M059J (cell line): ENCODE results near the gene DOK7. TPM values are rescaled to one million over a fixed set of nuclear protein-coding genes. Genes with fewer than 3 reads are reported as not detected.

ENCODE experiments used
- DNase-seq: peaks from one replicate; pipeline ENCODE4 v3.0.0-alpha.2; 2012; ENCODE audit warnings: low read depth
- total RNA-seq: library from RNA; depleted of rRNA; stranded (reverse); fragments of >200 nt; shearing (Covaris generic); gene quantifications from 2 replicates; pipeline ENCODE4 v1.2.3, GENCODE V29; 2014

DOK7 gene
- total RNA-seq, 1 experiment from 2014 or later, result 3.1 TPM

DNA sequence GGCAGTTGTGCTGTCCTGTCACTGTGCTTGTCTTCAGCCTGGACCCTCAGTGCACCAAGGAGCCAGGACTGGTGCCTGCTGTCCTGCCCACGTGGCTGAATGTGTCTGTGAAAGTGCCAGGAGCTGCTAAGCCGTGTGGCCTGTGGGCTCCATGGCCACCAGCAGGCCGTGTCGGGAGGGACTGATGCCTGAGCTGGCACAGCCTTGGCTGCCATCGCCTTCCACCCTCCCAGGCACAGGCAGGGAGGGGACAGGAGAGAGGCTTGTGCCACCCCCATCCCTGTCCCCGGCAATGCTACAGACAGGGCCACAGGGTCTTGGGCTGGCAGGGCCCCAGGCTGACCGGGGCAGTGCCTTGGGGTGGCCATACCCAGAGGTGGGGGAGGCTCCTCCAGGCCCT lies 24.8 kb downstream of the DOK7 start:
- DNase-seq, result no peak

DNA sequence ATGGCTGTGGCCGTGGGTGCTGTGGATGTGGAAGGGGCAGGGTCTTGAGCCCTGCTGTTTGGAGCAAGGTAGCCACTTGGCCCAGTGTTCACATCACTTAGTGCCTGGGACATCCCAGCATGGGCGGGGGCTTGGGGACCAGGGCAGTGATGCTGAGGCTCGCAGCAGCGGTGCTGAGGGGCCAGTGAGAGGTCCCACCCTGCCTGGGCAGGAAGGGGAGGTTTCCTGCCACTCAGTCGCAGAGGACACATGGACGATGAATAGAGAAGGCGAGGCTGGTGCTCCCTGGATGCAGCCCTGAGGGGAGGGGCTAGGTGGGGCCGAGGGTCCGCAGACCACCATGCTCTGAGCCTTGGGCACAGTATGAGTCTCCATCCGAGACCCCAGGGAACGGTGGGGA lies 25.7 kb downstream of the DOK7 start:
- no peak for DNase-seq

GRCh38 chr4:3489451-3489962 lies 26.4 kb downstream of the DOK7 start:
- no peak for DNase-seq

DNA sequence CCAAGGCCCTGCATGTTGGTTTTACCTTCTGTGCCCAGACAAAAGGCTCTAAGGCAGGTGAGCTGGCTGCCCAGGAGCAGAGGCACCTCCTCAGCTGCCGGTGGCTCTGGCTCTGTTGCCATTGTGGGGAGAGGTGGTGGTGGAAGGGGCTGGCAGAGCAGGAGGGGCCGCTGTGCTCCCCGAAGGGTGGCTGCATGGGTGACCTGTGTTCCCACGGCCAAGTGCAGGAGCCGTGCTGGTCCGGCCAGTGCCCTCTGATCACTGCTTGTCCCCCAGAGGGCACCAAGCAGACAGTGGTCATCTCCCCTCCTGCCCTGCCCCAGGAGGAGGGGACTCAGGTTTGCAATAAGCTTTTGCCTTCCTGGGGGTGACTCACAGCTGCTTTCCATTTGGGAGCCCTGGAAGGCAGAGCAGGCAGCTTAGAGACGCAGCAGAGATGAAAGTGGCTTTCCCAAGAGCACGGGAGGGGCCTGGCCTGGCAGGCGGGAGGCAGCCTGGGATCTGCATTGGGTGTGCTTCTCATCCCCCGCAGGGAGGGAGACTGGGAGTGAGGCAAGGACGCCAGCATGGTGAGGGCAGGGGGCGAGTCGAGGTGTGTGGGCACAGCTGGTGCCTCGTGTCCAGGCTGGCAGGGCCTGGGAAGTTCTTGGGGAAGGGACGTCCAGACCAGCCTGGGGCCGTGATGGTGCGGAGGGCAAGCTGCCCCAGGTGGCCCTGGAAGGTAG lies 28.7 kb downstream of the DOK7 start:
- peak; percentile 68 for DNase-seq

DNA sequence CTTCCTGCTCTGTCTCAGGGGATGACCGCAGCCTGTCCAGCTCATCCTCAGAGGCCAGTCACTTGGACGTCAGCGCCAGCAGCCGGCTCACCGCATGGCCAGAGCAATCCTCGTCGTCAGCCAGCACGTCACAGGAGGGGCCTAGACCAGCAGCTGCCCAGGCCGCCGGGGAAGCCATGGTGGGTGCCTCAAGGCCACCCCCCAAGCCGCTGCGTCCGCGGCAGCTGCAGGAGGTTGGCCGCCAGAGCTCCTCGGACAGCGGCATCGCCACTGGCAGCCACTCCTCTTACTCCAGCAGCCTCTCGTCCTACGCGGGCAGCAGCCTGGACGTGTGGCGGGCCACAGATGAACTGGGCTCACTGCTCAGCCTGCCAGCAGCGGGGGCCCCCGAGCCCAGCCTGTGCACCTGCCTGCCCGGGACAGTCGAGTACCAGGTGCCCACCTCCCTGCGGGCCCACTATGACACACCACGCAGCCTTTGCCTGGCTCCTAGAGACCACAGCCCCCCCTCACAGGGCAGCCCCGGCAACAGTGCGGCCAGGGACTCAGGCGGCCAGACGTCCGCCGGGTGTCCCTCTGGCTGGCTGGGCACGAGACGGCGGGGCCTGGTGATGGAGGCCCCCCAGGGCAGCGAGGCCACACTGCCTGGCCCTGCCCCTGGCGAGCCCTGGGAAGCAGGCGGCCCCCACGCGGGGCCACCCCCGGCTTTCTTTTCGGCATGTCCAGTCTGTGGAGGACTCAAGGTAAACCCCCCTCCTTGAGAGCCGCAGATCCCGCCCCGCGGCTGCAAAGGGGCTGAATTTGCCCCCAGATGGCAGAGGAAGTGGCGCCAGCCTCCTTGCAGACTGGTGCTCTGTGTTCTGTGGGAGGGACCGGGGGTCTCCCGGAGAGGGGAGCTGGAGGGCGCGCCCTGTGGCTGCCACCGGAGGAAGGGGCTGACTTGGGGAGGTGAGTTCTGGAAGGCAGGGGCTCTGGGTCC lies 29.9 kb downstream of the DOK7 start:
- DNase-seq, result no peak

DNA sequence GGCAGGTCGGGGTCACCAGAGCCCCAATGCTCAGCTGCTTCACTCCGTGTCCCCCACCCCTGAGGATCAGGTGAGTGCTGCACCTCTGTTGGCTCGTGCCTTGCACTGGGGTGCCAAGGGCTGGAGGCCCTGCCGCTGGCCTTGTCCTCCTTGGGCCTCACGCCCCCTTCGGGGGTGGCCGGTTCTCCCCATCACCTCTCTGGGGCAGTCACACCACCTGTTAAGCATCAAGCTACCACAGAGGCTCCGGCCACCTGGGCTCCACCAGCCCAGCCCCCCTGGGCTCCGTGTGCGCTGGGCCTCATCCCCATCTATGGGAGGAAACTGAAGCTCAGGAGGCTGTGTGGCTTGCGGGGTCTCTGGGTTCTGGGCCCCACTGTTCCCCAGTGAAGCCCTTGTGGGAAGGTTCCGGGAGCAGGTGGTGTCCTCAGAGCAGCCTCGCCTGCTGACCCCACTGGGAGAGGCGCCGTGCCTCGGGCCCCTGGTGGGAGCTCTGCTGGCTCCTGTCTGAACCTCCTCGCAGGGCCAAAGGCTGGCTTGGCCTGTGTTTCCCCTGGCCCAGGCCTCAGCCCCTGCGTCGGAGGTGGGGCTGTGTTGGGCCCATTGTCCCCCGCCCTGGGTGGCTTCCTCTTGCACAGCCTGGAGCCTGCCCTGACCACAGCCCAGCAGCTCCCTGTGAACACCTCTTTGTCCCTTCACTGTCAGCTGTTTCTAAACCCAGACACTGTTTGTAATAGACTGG lies 30.8 kb downstream of the DOK7 start:
- no peak for DNase-seq

- no peak for DNase-seq
Measured at GRCh38 chr4:3494462-3494871, 31.4 kb downstream of the DOK7 start.

DNA sequence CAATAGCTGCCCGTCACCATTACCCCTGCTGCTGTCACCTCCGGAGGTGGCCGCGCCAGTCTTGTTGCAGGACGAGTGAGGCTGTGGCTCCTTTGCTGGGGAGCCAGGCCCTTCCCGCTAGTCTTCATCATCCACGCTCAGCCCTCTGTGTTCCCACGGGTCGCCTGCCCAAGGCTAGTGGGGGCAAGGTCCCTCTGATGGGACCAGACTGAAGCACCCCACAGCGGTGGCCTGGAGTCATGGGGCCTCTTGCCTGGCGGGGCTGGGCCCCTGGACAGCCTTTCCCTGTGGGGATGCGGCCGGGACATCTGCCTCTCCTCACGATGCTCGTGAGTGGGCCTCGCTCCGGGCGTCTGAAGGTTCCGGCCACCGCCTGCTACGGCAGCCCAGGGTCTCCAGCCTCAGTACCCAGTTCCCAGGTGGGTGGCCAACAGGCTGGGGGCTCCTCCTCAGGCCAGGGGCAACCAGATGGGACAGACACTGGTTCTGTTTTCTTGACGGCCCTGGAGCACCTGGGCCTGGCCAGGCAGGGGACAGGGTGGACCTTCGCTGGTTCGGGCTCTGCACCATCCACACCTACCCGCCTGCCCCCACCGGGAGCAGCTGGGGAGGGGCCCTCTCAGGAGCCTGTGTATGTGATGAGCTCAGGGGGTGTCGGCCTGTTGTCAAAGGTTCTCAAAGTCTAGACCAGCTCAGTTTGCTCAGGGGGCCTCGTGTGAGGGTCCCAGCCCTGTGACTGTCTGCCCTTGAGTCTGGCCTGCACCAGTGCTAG lies 32.3 kb downstream of the DOK7 start:
- DNase-seq, result no peak

- no peak for DNase-seq
Measured at GRCh38 chr4:3496021-3496420, 32.9 kb downstream of the DOK7 start.

DNA sequence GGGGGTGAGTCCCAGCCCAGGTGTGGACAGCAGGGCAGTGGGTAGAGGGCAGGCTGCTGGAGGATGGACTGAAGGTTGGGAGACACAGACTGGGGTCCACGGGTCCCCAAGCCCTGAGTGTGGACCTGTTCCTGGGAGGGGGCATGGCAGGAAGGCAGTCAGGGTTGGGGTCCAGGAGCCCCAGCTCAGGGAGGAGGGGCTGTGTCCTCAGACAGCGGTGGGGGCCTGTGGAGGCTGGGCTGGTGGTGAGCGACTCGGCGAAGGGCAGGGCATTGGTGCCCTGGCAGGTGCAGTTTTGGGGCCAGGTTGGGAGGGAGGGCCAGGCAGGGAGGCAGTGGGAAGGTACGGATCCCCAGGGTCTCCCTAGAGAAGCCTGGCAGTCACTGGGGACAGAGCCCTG lies 34.0 kb downstream of the DOK7 start:
- DNase-seq, result no peak

DNA sequence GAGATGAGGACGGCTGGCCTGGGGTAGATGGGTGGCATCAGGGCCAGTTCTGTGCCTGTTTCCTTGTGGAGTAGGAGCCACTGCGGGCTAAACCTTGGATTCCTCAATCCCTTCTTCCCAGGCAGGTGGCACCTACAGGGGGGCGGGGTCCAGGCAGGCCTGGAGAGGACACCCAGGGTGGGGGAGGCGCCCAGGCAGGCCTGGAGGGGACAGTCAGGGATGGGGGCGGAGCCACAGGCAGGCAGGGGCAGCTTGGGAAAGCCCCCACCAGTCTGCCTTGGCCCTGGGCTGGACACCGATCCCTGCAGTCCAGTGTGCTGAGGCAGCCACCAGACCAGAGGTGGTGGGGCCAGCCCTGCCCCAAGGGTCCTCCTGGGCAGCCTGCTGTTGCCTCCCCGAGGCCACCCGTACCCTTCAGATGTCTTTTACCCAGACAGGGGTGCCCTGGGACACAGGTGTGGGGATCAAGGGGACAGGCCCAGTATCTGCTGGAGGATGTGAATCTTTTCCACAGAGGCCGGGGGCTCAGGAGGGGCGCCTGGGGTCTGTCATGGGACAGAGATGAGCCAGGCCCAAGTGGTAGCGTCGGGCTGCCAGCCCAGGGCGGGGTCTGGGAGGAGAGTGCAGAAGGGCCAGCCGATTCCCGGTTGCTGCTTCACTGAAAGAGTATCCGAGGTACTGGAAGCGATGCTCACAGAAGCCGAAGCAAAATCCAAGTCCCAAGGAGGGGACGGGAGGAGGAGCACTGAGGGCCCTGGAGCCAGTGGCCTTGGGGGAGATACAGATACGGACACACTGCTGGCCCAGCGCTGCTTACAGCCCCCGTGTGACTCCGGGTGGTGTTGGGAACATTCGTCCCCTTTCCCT lies 34.6 kb downstream of the DOK7 start:
- DNase-seq, result no peak

DNA sequence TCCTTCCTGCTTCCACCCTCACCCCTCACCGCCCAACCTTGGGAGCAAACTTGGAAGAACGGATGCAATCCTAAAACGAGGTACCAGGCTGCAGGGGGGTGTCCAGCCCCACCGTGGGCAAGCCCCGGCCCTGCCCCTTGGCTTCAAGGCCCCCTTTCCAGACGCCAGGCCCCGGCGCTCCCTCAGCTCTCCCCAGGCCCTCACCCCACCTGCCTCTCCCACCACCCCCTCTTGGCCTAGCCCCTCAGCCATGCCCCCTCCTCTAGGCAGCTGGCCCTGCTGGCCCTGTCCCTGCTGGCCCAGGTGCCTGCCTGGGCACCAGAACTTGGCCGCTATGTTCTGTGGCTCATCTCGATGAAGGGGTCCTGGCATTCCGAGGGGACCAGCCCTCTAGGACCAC lies 35.3 kb downstream of the DOK7 start:
- DNase-seq, result no peak

- DNase-seq, result no peak
Measured at GRCh38 chr4:3498901-3499510, 35.9 kb downstream of the DOK7 start.

- DNase-seq, result no peak
Measured at GRCh38 chr4:3499710-3500109, 36.6 kb downstream of the DOK7 start.

GRCh38 chr4:3500111-3500510 lies 37.0 kb downstream of the DOK7 start:
- DNase-seq, result no peak

- no peak for DNase-seq
Measured at GRCh38 chr4:3500634-3501101, 37.6 kb downstream of the DOK7 start.

- DNase-seq, result no peak
Measured at GRCh38 chr4:3501126-3501824, 38.2 kb downstream of the DOK7 start.

GRCh38 chr4:3501825-3502425 lies 38.8 kb downstream of the DOK7 start:
- DNase-seq, result no peak
